ENCODE measurements around the gene NTN1. TPM values are rescaled to one million over a fixed set of nuclear protein-coding genes. Genes with fewer than 3 reads are reported as not detected.

Gene NTN1
- total and polyA plus RNA-seq, 2 experiments from 2014 or later: 0.11 to 0.21 TPM

DNA sequence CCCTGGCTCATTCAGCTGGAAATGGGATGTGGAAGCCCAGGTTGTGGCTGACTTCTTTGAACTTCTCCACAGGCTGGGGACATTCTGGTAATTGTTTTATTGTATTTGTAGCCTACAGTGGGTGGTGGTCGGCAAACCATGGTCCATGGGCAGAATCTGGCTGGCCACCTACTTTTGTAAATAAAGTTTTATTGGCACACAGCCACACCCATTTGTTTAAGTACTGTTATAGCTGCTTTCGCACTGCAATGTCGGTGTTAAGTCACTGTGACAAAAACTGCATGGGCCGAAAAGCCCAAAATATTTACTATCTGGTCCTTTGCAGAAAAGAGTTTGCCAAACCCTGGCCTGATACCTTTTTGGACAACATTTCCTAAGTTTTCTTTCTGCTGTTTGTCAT is 86.2 kb downstream of the NTN1 start:
- no peaks in the 10 kb centered on the region for H3K36me3 ChIP-seq (ENCODE audit: low read depth)
- H3K27me3 ChIP-seq (replicated peaks; ENCODE audit: insufficient read depth): peaks cover 11% of the 10 kb centered on the region; the same call in 1 of the 2 replicates
- in situ Hi-C loops (cut with MboI): no loop called here
- H2AFZ ChIP-seq: no peak overlapping the region
- H3K9me2 ChIP-seq (ENCODE audit: insufficient read depth): no peaks in the 10 kb centered on the region
- no peaks in the 10 kb centered on the region for H3K79me2 ChIP-seq (ENCODE audit: insufficient read depth)
- no peak for DNase-seq
- no peak overlapping the region for H3K9ac ChIP-seq
- no peak overlapping the region for H3K4me3 ChIP-seq
- no peak for TF ChIP-seq EZH2phosphoT487 (IDR thresholded peaks at IDR 0.05; ENCODE audit: insufficient read depth, low read depth)
- no peak for TF ChIP-seq EZH2 (IDR thresholded peaks at IDR 0.05; ENCODE audit: insufficient read depth, poor library complexity, severe bottlenecking)
- no peaks in the 10 kb centered on the region for H3K9me3 ChIP-seq (ENCODE audit: low read depth)
- H3K4me2 ChIP-seq (ENCODE audit: unreplicated experiment): no peak overlapping the region
- H3F3A ChIP-seq (ENCODE audit: insufficient read depth): no peaks in the 10 kb centered on the region
- 75 to 80% methylated on average over 4 of the region's 4 CpGs for WGBS, 2 experiments (ENCODE audit: low coverage in 1 of 2, low lambda C conversion rate in 2 of 2, missing lambda C conversion rate in 2 of 2)
- no peaks in the 10 kb centered on the region for H3K4me1 ChIP-seq (ENCODE audit: insufficient read depth)
- H3K27ac ChIP-seq: no peak overlapping the region
- no peaks in the 10 kb centered on the region for H4K20me1 ChIP-seq (ENCODE audit: insufficient read depth)

DNA sequence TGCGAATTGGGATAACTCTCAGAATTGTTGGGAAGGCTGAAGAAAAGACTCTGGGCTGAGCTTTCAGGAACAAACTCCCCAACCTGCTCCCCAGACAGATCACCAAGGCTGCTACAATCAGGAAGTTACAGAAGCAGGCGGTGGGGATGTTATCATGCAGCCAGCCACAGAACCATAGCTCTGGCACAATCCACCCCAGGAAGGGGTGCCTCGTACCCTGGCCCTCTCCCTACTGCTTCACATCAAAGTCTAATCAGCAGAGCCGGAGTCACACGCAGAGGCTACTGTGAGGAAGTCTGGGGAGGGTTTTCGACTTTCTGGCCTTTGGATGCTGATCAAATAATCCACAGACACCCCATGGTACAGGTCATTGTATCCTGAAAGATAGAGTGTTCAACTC is 86.8 kb downstream of the NTN1 start:
- H3K9me3 ChIP-seq (ENCODE audit: low read depth): no peaks in the 10 kb centered on the region
- H3K9ac ChIP-seq: no peak overlapping the region
- H3K27me3 ChIP-seq (replicated peaks; ENCODE audit: insufficient read depth): peaks cover 11% of the 10 kb centered on the region; the same call in 1 of the 2 replicates
- H3K4me3 ChIP-seq: no peak overlapping the region
- no peaks in the 10 kb centered on the region for H4K20me1 ChIP-seq (ENCODE audit: insufficient read depth)
- H2AFZ ChIP-seq: no peak overlapping the region
- H3K4me2 ChIP-seq (ENCODE audit: unreplicated experiment): no peak overlapping the region
- H3K79me2 ChIP-seq (ENCODE audit: insufficient read depth): no peaks in the 10 kb centered on the region
- H3K9me2 ChIP-seq (ENCODE audit: insufficient read depth): no peaks in the 10 kb centered on the region
- no peaks in the 10 kb centered on the region for H3K4me1 ChIP-seq (ENCODE audit: insufficient read depth)
- H3K27ac ChIP-seq: no peak overlapping the region
- DNase-seq: no peak
- in situ Hi-C loops (cut with MboI): no loop called here
- H3K36me3 ChIP-seq (ENCODE audit: low read depth): no peaks in the 10 kb centered on the region
- 67 to 69% methylated on average over 6 of the region's 6 CpGs for WGBS, 2 experiments (ENCODE audit: low coverage in 1 of 2, low lambda C conversion rate in 2 of 2, missing lambda C conversion rate in 2 of 2)
- H3F3A ChIP-seq (ENCODE audit: insufficient read depth): no peaks in the 10 kb centered on the region
- TF ChIP-seq EZH2 (IDR thresholded peaks at IDR 0.05; ENCODE audit: insufficient read depth, poor library complexity, severe bottlenecking): no peak

DNA sequence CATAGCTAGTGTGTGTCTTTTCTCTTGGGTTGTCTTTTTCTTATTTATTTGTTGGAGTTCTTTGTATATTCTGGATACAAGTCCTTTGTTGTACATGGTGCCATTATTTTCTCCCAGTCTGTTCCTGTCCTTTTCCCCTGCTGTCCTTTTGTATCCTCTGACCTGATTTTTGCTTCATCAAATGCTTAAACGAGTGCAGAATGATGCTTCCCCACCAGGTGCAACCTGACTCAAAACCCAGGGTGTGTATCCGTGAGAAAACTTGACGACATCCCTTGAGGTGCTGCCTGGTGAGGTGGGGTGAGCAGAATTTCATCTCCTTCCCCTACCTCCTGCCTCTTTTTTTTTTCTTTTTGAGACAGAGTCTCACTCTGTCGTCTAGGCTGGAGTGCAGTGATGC is 88.6 kb downstream of the NTN1 start:
- Histone ChIP-seq H3K9me2 (ENCODE audit: insufficient read depth) (no peaks in the 10 kb centered on the region), H3K36me3 (ENCODE audit: low read depth) (no peaks in the 10 kb centered on the region), H4K20me1 (ENCODE audit: insufficient read depth) (no peaks in the 10 kb centered on the region), H2AFZ (no peak overlapping the region), H3K27me3 (replicated peaks; ENCODE audit: insufficient read depth) (peaks cover 11% of the 10 kb centered on the region; the same call in 1 of the 2 replicates), H3K9ac (no peak overlapping the region), H3K4me3 (no peak overlapping the region), H3K4me1 (ENCODE audit: insufficient read depth) (no peaks in the 10 kb centered on the region), H3F3A (ENCODE audit: insufficient read depth) (no peaks in the 10 kb centered on the region), H3K9me3 (ENCODE audit: low read depth) (no peaks in the 10 kb centered on the region), H3K79me2 (ENCODE audit: insufficient read depth) (no peaks in the 10 kb centered on the region), H3K4me2 (ENCODE audit: unreplicated experiment) (no peak overlapping the region), H3K27ac (no peak overlapping the region)
- DNase-seq: no peak
- WGBS, 2 experiments (ENCODE audit: low coverage in 1 of 2, low lambda C conversion rate in 2 of 2, missing lambda C conversion rate in 2 of 2): 57 to 74% methylated on average over 3 to 4 of the region's 4 CpGs
- in situ Hi-C loops (cut with MboI): no loop called here
- TF ChIP-seq EZH2 (IDR thresholded peaks at IDR 0.05; ENCODE audit: insufficient read depth, poor library complexity, severe bottlenecking) (no peak), EZH2phosphoT487 (IDR thresholded peaks at IDR 0.05; ENCODE audit: insufficient read depth, low read depth) (no peak)

DNA sequence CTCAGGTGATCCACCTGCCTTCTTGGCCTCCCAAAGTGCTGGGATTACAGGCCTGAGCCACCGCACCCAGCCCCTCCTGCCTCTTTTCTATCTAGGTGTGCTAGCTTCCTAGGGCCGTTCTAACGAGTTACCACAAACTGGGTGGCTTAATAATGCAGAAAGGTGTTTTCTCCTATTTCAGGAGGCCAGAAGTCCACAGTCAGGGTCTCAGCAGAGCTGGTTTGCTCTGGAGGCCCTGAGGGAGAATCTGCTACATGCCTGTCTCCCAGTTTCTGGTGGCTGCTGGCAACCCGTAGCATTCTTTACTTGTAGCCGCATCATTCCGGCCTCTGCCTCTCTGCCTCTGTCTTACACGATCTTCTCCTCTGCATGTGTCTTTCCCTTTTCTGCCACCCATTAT is 89.2 kb downstream of the NTN1 start:
- TF ChIP-seq EZH2 (IDR thresholded peaks at IDR 0.05; ENCODE audit: insufficient read depth, poor library complexity, severe bottlenecking) (no peak), EZH2phosphoT487 (IDR thresholded peaks at IDR 0.05; ENCODE audit: insufficient read depth, low read depth) (no peak)
- Histone ChIP-seq H3K4me3 (no peak overlapping the region), H3K79me2 (ENCODE audit: insufficient read depth) (no peaks in the 10 kb centered on the region), H3K9me2 (ENCODE audit: insufficient read depth) (no peaks in the 10 kb centered on the region), H2AFZ (no peak overlapping the region), H3K27me3 (replicated peaks; ENCODE audit: insufficient read depth) (peaks cover 11% of the 10 kb centered on the region; the same call in 1 of the 2 replicates), H3K36me3 (ENCODE audit: low read depth) (no peaks in the 10 kb centered on the region), H3K4me2 (ENCODE audit: unreplicated experiment) (no peak overlapping the region), H3K4me1 (ENCODE audit: insufficient read depth) (no peaks in the 10 kb centered on the region), H4K20me1 (ENCODE audit: insufficient read depth) (no peaks in the 10 kb centered on the region), H3K9me3 (ENCODE audit: low read depth) (no peaks in the 10 kb centered on the region), H3F3A (ENCODE audit: insufficient read depth) (no peaks in the 10 kb centered on the region), H3K9ac (no peak overlapping the region), H3K27ac (no peak overlapping the region)
- no peak for DNase-seq
- in situ Hi-C loops (cut with MboI): no loop called here
- 69 to 79% methylated on average over 7 of the region's 7 CpGs for WGBS, 2 experiments (ENCODE audit: low coverage in 1 of 2, low lambda C conversion rate in 2 of 2, missing lambda C conversion rate in 2 of 2)
